Measurements from ENCODE around the gene CHKB. TPM values are rescaled to one million over a fixed set of nuclear protein-coding genes. Genes with fewer than 3 reads are reported as not detected.

The CHKB gene
- total RNA-seq, 1 experiment from 2014 or later, result 42.1 TPM

- DNase-seq, result peak; percentile 70
- Histone ChIP-seq H3K4me3 (ENCODE audit: insufficient read depth, low read depth, low read length) (peak overlapping the region; percentile 58), H3K27me3 (ENCODE audit: control insufficient read depth, insufficient read depth, low read length) (peaks cover 20% of the 10 kb centered on the region), H3K36me3 (replicated peaks; ENCODE audit: control insufficient read depth, insufficient read depth, low read length) (no peaks in the 10 kb centered on the region)
Measured at GRCh38 chr22:50563413-50564160, 19.1 kb downstream of the CHKB start.

GRCh38 chr22:50562523-50563412 lies 19.9 kb downstream of the CHKB start, which contains the start of gene SYCE3:
SYCE3 (minus strand) TSS chr22:50562919; CDS start chr22:50556405, 6,514 bp downstream.
- Histone ChIP-seq H3K4me3 (ENCODE audit: insufficient read depth, low read depth, low read length) (peak within 1 kb of the TSS; percentile 58), H3K27me3 (ENCODE audit: control insufficient read depth, insufficient read depth, low read length) (peaks cover 20% of the 10 kb centered on the region), H3K36me3 (replicated peaks; ENCODE audit: control insufficient read depth, insufficient read depth, low read length) (no peaks in the 10 kb centered on the region)
- DNase-seq, result peak; percentile 99

- H3K27me3 ChIP-seq (ENCODE audit: control insufficient read depth, insufficient read depth, low read length), result peaks cover 20% of the 10 kb centered on the region
- H3K36me3 ChIP-seq (replicated peaks; ENCODE audit: control insufficient read depth, insufficient read depth, low read length), result no peaks in the 10 kb centered on the region
- peak; percentile 50 for DNase-seq
- H3K4me3 ChIP-seq (ENCODE audit: insufficient read depth, low read depth, low read length), result no peak overlapping the region
Measured at GRCh38 chr22:50561401-50562358, 21.0 kb downstream of the CHKB start.

GRCh38 chr22:50560034-50560433 lies 22.6 kb downstream of the CHKB start:
- H3K36me3 ChIP-seq (replicated peaks; ENCODE audit: control insufficient read depth, insufficient read depth, low read length), result no peaks in the 10 kb centered on the region
- no peak overlapping the region for H3K4me3 ChIP-seq (ENCODE audit: insufficient read depth, low read depth, low read length)
- H3K27me3 ChIP-seq (ENCODE audit: control insufficient read depth, insufficient read depth, low read length), result peaks cover 19% of the 10 kb centered on the region
- no peak for DNase-seq

- Histone ChIP-seq H3K4me3 (ENCODE audit: insufficient read depth, low read depth, low read length) (no peak overlapping the region), H3K36me3 (replicated peaks; ENCODE audit: control insufficient read depth, insufficient read depth, low read length) (no peaks in the 10 kb centered on the region), H3K27me3 (ENCODE audit: control insufficient read depth, insufficient read depth, low read length) (peaks cover 2% of the 10 kb centered on the region)
- no peak for DNase-seq
Measured at GRCh38 chr22:50556703-50557102, 25.9 kb downstream of the CHKB start.

GRCh38 chr22:50553310-50553709 lies 29.3 kb downstream of the CHKB start:
- Histone ChIP-seq H3K36me3 (replicated peaks; ENCODE audit: control insufficient read depth, insufficient read depth, low read length) (no peaks in the 10 kb centered on the region), H3K4me3 (ENCODE audit: insufficient read depth, low read depth, low read length) (no peak overlapping the region), H3K27me3 (ENCODE audit: control insufficient read depth, insufficient read depth, low read length) (no peaks in the 10 kb centered on the region; the same call in none of the 2 replicates)
- no peak for DNase-seq

GRCh38 chr22:50551160-50551752 lies 31.4 kb downstream of the CHKB start:
- Histone ChIP-seq H3K4me3 (ENCODE audit: insufficient read depth, low read depth, low read length) (no peak overlapping the region), H3K36me3 (replicated peaks; ENCODE audit: control insufficient read depth, insufficient read depth, low read length) (no peaks in the 10 kb centered on the region)
- no peak for DNase-seq

GRCh38 chr22:50550395-50550794 lies 32.3 kb downstream of the CHKB start:
- H3K4me3 ChIP-seq (ENCODE audit: insufficient read depth, low read depth, low read length), result no peak overlapping the region
- no peaks in the 10 kb centered on the region for H3K36me3 ChIP-seq (replicated peaks; ENCODE audit: control insufficient read depth, insufficient read depth, low read length)
- no peaks in the 10 kb centered on the region; the same call in 1 of the 2 replicates for H3K27me3 ChIP-seq (ENCODE audit: control insufficient read depth, insufficient read depth, low read length)
- DNase-seq, result peak; percentile 56

More at GRCh38 chr22:50551160-50551752, 31.4 kb downstream of the CHKB start:
- no peaks in the 10 kb centered on the region; the same call in 1 of the 2 replicates for H3K27me3 ChIP-seq (ENCODE audit: control insufficient read depth, insufficient read depth, low read length)

GRCh38 chr22:50548921-50549790 lies 33.5 kb downstream of the CHKB start:
- H3K36me3 ChIP-seq (replicated peaks; ENCODE audit: control insufficient read depth, insufficient read depth, low read length), result no peaks in the 10 kb centered on the region
- peak; percentile 72 for DNase-seq
- no peak overlapping the region for H3K4me3 ChIP-seq (ENCODE audit: insufficient read depth, low read depth, low read length)
- H3K27me3 ChIP-seq (ENCODE audit: control insufficient read depth, insufficient read depth, low read length), result peaks cover 8% of the 10 kb centered on the region

- Histone ChIP-seq H3K27me3 (ENCODE audit: control insufficient read depth, insufficient read depth, low read length) (peaks cover 9% of the 10 kb centered on the region), H3K4me3 (ENCODE audit: insufficient read depth, low read depth, low read length) (no peak overlapping the region), H3K36me3 (replicated peaks; ENCODE audit: control insufficient read depth, insufficient read depth, low read length) (no peaks in the 10 kb centered on the region)
- peak; percentile 80 for DNase-seq
Measured at GRCh38 chr22:50548040-50548920, 34.4 kb downstream of the CHKB start.

GRCh38 chr22:50547263-50547985 lies 35.2 kb downstream of the CHKB start:
- peak; percentile 46 for DNase-seq
- Histone ChIP-seq H3K4me3 (ENCODE audit: insufficient read depth, low read depth, low read length) (no peak overlapping the region), H3K27me3 (ENCODE audit: control insufficient read depth, insufficient read depth, low read length) (peaks cover 9% of the 10 kb centered on the region), H3K36me3 (replicated peaks; ENCODE audit: control insufficient read depth, insufficient read depth, low read length) (no peaks in the 10 kb centered on the region)
